GM12878 (cell line): ENCODE measurements around the gene HELZ. TPM values are rescaled to one million over a fixed set of nuclear protein-coding genes. Genes with fewer than 3 reads are reported as not detected.

Experiments used
- ATAC-seq: fragments of 200-7000 bp; cut with Tn5 transposase; 3 replicates; pipeline ENCODE4 v1.9.1; 2020; ENCODE audit warnings: mild to moderate bottlenecking, moderate library complexity
- BruUV-seq: library from RNA; stranded (reverse); fragments of 400-500 nt; replicated peaks from 2 replicates; lab custom pipeline; 2021; lab: Mats Ljungman, UMichigan
- CTCF ChIA-PET: fragments of 300-600 bp; sonication (Branson Sonifier 250); formaldehyde crosslinking; extraction: SDS; loops from one replicate; lab custom pipeline; 2021; ENCODE audit warnings: inconsistent platforms; lab: Yijun Ruan, JAX
- POLR2A ChIA-PET: fragments of 350-600 bp; formaldehyde crosslinking; extraction: SDS; loops from one replicate; lab custom pipeline; 2021; ENCODE audit warnings: inconsistent platforms; lab: Charles Lee
- RAD21 ChIA-PET: fragments of 300-600 bp; sonication (Branson Sonifier 250); formaldehyde crosslinking; loops from one replicate; lab custom pipeline; 2023; ENCODE audit warnings: antibody characterized with exemption; ENCODE audit not compliant: unreplicated experiment; lab: Charles Lee
- SMC1A ChIA-PET: fragments of 300-600 bp; sonication (Branson Sonifier 250); formaldehyde crosslinking; loops from one replicate; lab custom pipeline; 2023; ENCODE audit not compliant: unreplicated experiment, uncharacterized antibody; lab: Charles Lee
- DNase-seq: peaks from one replicate; pipeline ENCODE4 v3.0.0-alpha.2; 2011; ENCODE audit warnings: low read depth, low spot score
- FAIRE-seq: peaks from 3 replicates; lab custom pipeline; 2011; peaks lifted over from hg19 to GRCh38; lab: Jason Lieb, UNC
- H2AFZ ChIP-seq: 2 replicates; pipeline ENCODE4 v1.6.0; 2011; ENCODE audit warnings: low read depth, low read length, control low read depth; ENCODE audit not compliant: control insufficient read depth
- H3K27ac ChIP-seq: 2 replicates; pipeline ENCODE4 v1.5.1; 2011; ENCODE audit warnings: control low read depth; ENCODE audit not compliant: control insufficient read depth, insufficient read depth
- H3K27me3 ChIP-seq, 2 experiments: replicated peaks in 1 of 2; 2 replicates each; pipeline versions ENCODE4 v1.6.0 to v1.6.1; 2011; ENCODE audit warnings: low read length in 1 of 2; ENCODE audit not compliant: control insufficient read depth in 2 of 2, insufficient read depth in 2 of 2
- H3K36me3 ChIP-seq, 2 experiments: 2 replicates each; pipeline ENCODE4 v1.5.1; 2011; ENCODE audit warnings: low read length in 1 of 2; ENCODE audit not compliant: control insufficient read depth in 2 of 2, insufficient read depth in 2 of 2
- H3K4me1 ChIP-seq: 2 replicates; pipeline ENCODE4 v1.6.1; 2011; ENCODE audit warnings: mild to moderate bottlenecking, low read length, moderate library complexity, mixed read lengths; ENCODE audit not compliant: control insufficient read depth, insufficient read depth
- H3K4me2 ChIP-seq: 2 replicates; pipeline ENCODE4 v1.6.0; 2011; ENCODE audit warnings: control low read depth; ENCODE audit not compliant: control insufficient read depth, insufficient read depth
- H3K4me3 ChIP-seq: fragments of 200-600 bp; sonication (generic); 2 replicates; pipeline ENCODE4 v1.5.1; 2016
- H3K79me2 ChIP-seq: 2 replicates; pipeline ENCODE4 v1.6.0; 2011; ENCODE audit warnings: low read length; ENCODE audit not compliant: control insufficient read depth, insufficient read depth
- H3K9ac ChIP-seq: 2 replicates; pipeline ENCODE4 v1.8.0; 2011; ENCODE audit warnings: low read length, control low read depth, mixed read lengths; ENCODE audit not compliant: control insufficient read depth, insufficient read depth
- H3K9me3 ChIP-seq: replicated peaks from 3 replicates; pipeline ENCODE4 v1.5.1; 2011; ENCODE audit warnings: mild to moderate bottlenecking, low read length; ENCODE audit not compliant: control insufficient read depth, insufficient read depth
- H4K20me1 ChIP-seq: 2 replicates; pipeline ENCODE4 v1.6.0; 2011; ENCODE audit not compliant: control insufficient read depth, insufficient read depth
- E2F4 ChIP-seq: IDR thresholded peaks from 2 replicates; pipeline ENCODE4 v1.6.1; 2012; ENCODE audit warnings: low read depth, low read length, improper control_type of control experiment
- E4F1 ChIP-seq: fragments of 450-650 bp; IDR thresholded peaks from 2 replicates; pipeline ENCODE4 v1.6.1; 2018; ENCODE audit warnings: borderline replicate concordance, mild to moderate bottlenecking; ENCODE audit not compliant: partially characterized antibody
- ETV6 ChIP-seq, 2 experiments: fragments of 450-650 bp in 1 of 2; IDR thresholded peaks in 1 of 2; conservative IDR thresholded peaks in 1 of 2; 2 replicates each; pipeline ENCODE4 v1.6.1; 2014; ENCODE audit warnings: antibody characterized with exemption in 1 of 2, borderline replicate concordance in 1 of 2, low read depth in 1 of 2, mild to moderate bottlenecking in 1 of 2, moderate library complexity in 1 of 2
- EZH2 ChIP-seq: IDR thresholded peaks from 2 replicates; pipeline ENCODE4 v1.6.1; 2012; ENCODE audit warnings: low read depth, mild to moderate bottlenecking, control low read depth, inconsistent platforms, low read length, borderline replicate concordance; ENCODE audit not compliant: control insufficient read depth
- FOXK2 ChIP-seq: fragments of 450-650 bp; IDR thresholded peaks from 2 replicates; pipeline ENCODE4 v1.6.1; 2017; ENCODE audit warnings: mild to moderate bottlenecking, moderate library complexity
- GATAD2B ChIP-seq: fragments of 450-650 bp; conservative IDR thresholded peaks from 2 replicates; pipeline ENCODE4 v1.6.1; 2017; ENCODE audit warnings: low read depth, mild to moderate bottlenecking, moderate library complexity
- JUND ChIP-seq: IDR thresholded peaks from 2 replicates; pipeline ENCODE4 v1.6.1; 2012; ENCODE audit warnings: low read depth, mild to moderate bottlenecking, low read length, improper control_type of control experiment, moderate library complexity
- LARP7 ChIP-seq: fragments of 450-650 bp; IDR thresholded peaks from 2 replicates; pipeline ENCODE4 v1.6.1; 2017; ENCODE audit warnings: mild to moderate bottlenecking
- PML ChIP-seq: IDR thresholded peaks from 2 replicates; pipeline ENCODE4 v1.6.1; 2012; ENCODE audit warnings: low read length, inconsistent platforms
- POLR2AphosphoS5 ChIP-seq: IDR thresholded peaks from 2 replicates; pipeline ENCODE4 v1.6.1; 2011; ENCODE audit warnings: mild to moderate bottlenecking, low read length, inconsistent platforms
- RELA ChIP-seq: fragments of 450-650 bp; IDR thresholded peaks from 2 replicates; pipeline ENCODE4 v1.8.0; 2014; ENCODE audit warnings: borderline replicate concordance; ENCODE audit not compliant: partially characterized antibody
- RFX5 ChIP-seq: IDR thresholded peaks from 2 replicates; pipeline ENCODE4 v1.6.1; 2011; ENCODE audit warnings: low read depth, low read length, improper control_type of control experiment
- SMARCA5 ChIP-seq: fragments of 450-650 bp; IDR thresholded peaks from 2 replicates; pipeline ENCODE4 v1.6.1; 2017; ENCODE audit warnings: mild to moderate bottlenecking
- SMC3 ChIP-seq: IDR thresholded peaks from 2 replicates; pipeline ENCODE4 v1.6.1; 2011; ENCODE audit warnings: low read length, improper control_type of control experiment, borderline replicate concordance
- WRNIP1 ChIP-seq: IDR thresholded peaks from 2 replicates; pipeline ENCODE4 v1.6.1; 2011; ENCODE audit warnings: low read depth, low read length, improper control_type of control experiment, borderline replicate concordance
- ZBTB4 ChIP-seq: fragments of 450-650 bp; formaldehyde crosslinking; IDR thresholded peaks from 2 replicates; pipeline ENCODE4 v1.4.0; 2022; ENCODE audit warnings: mild to moderate bottlenecking, moderate library complexity
- WGBS: methylation state at CpG from one replicate; pipeline ENCODE4 v1.1.6; 2016; ENCODE audit warnings: low lambda C conversion rate; ENCODE audit not compliant: insufficient replicate concordance, insufficient coverage; ENCODE audit errors: missing lambda C conversion rate; 5-methylcytosine and 5-hydroxymethylcytosine counted together
- in situ Hi-C: fragments of 300-500 bp; cut with MboI; formaldehyde crosslinking; loops from 9 replicates; pipeline ENCODE4 v1.14.3; 2018; ENCODE audit warnings: mixed read lengths
- intact Hi-C: fragments of 100-400 bp; cut with micrococcal nuclease; formaldehyde crosslinking; loops from one replicate; pipeline ENCODE4 v1.14.2; 2022; ENCODE audit not compliant: unreplicated experiment
- polyA plus RNA-seq, 11 experiments: library from polyadenylated mRNA; depleted of rRNA in 4 of 11; unstranded in 6 of 11; stranded (reverse) in 5 of 11; fragments of >200 nt; fragmentation: Nextera tagmentation in 4 of 11; fragmentation: Illumina TruSeq in 1 of 11; extraction: Ambion mirVana in 4 of 11; extraction: Trizol in 1 of 11; gene quantifications; 1 replicate in 1 of 11; 2 replicates in 10 of 11; pipeline versions ENCODE4 v1.2.1 to v1.2.3, GENCODE V29; 2011 to 2016; ENCODE audit warnings: inconsistent platforms in 2 of 11, missing spikeins in 2 of 11, low read depth in 1 of 11
- total RNA-seq, 4 experiments: library from RNA; depleted of rRNA in 3 of 4; stranded (reverse); fragments of >200 nt in 3 of 4; fragmentation: Illumina TruSeq in 1 of 4; extraction: Trizol in 1 of 4; gene quantifications; 2 replicates each; pipeline versions ENCODE4 v1.2.1 to v1.2.3, GENCODE V29; 2013 to 2021

The HELZ gene
- total and polyA plus RNA-seq, 10 of the 15 experiments (the other 5 are each of a cell fraction or from before 2014, with no cell fraction given) = 1.5 to 36.8 (median 19.1) TPM

- Histone ChIP-seq H3K79me2 (no peaks in the 10 kb centered on the region), H3K9me3 (no peaks in the 10 kb centered on the region), H3K4me3 (no peak overlapping the region), H2AFZ (no peak overlapping the region), H3K4me2 (no peak overlapping the region), H3K36me3 (peaks cover 0 to 2% of the 10 kb centered on the region in 2 experiments; a peak in 3 of 4 replicates), H4K20me1 (no peaks in the 10 kb centered on the region), H3K9ac (no peak overlapping the region), H3K4me1 (no peaks in the 10 kb centered on the region), H3K27me3 (no peaks in the 10 kb centered on the region), H3K27ac (no peak overlapping the region)
- ChIA-PET CTCF (interaction anchor here (0.5 to 1.9 kb wide), 3 partner anchors 10 to 496 kb away, joined by 3 to 10 read pairs (median 3); no protein-coding TSS in a partner anchor), POLR2A (no interaction called here), SMC1A (interaction anchor here (1.1 to 1.8 kb wide), 3 partner anchors 9 to 29 kb away, joined by 3 to 4 read pairs (median 3); no protein-coding TSS in a partner anchor), RAD21 (no interaction called here)
- in situ Hi-C loops = no loop called here
- ATAC-seq = no peak
- DNase-seq = no peak
- BruUV-seq = no TSS peak
- intact Hi-C loops = no loop called here
- no peak for FAIRE-seq
- TF ChIP-seq RFX5 (no peak), EZH2 (no peak), SMC3 (no peak), GATAD2B (no peak), POLR2AphosphoS5 (no peak), FOXK2 (no peak), LARP7 (no peak), ZBTB4 (CRISPR knock-in tag) (no peak), JUND (no peak), PML (no peak), E2F4 (no peak), E4F1 (no peak), WRNIP1 (no peak), RELA (no peak), SMARCA5 (no peak), ETV6 (conservative IDR thresholded peaks at IDR 0.05 in 1 of 2, IDR thresholded peaks at IDR 0.05 in 1 of 2; ENCODE audit: borderline replicate concordance in 1 of 2, low read depth in 1 of 2) (no peak)
- 92% methylated on average over 2 of the region's 2 CpGs for WGBS
Observed at GRCh38 chr17:67210915-67211314, 34.1 kb downstream of the HELZ start.
